ENCODE data around the gene ABCC4. TPM values are rescaled to one million over a fixed set of nuclear protein-coding genes. Genes with fewer than 3 reads are reported as not detected.

Gene ABCC4
- polyA plus RNA-seq, 1 donor from 2014 or later = 2.4 TPM

DNA sequence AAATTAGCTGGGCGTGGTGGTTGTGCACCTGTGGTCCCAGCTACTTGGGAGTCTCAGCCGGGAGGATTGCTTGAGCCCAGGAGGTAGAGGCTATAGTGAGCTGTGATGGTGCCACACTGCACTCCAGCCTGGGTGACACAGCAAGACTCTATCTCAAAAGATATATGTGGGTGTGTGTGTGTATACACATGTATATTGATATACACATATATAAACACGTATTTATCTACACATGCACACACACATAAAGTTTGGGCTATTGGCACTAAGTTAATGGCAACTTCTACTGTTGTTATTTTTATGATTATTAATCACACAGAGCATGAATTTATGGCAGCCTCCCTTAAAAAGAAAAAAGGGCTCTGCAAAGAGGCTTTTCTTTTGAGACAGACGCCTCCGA is 27.1 kb upstream of the ABCC4 start:
- no peaks in the 10 kb centered on the region for H4K20me1 ChIP-seq (ENCODE audit: insufficient read depth)
- H3K9me3 ChIP-seq (ENCODE audit: low read length) = no peaks in the 10 kb centered on the region
- no peaks in the 10 kb centered on the region for H3K79me2 ChIP-seq (replicated peaks; ENCODE audit: insufficient read depth, low read length)
- H3K4me3 ChIP-seq (ENCODE audit: low read length) = no peak overlapping the region
- H3F3A ChIP-seq (ENCODE audit: insufficient read depth, low read length, poor library complexity, severe bottlenecking) = no peaks in the 10 kb centered on the region
- H3K36me3 ChIP-seq (ENCODE audit: insufficient read depth, low read length) = no peaks in the 10 kb centered on the region
- TF ChIP-seq RAD21 (conservative IDR thresholded peaks at IDR 0.05) (no peak), TAF1 (IDR thresholded peaks at IDR 0.05; ENCODE audit: low read depth) (no peak), EZH2 (IDR thresholded peaks at IDR 0.05; ENCODE audit: borderline replicate concordance, insufficient read depth, low read length, poor library complexity, severe bottlenecking) (no peak), EP300 (conservative IDR thresholded peaks at IDR 0.05; ENCODE audit: poor library complexity, severe bottlenecking) (no peak), SMC3 (conservative IDR thresholded peaks at IDR 0.05; ENCODE audit: poor library complexity) (no peak), MXI1 (conservative IDR thresholded peaks at IDR 0.05; ENCODE audit: poor library complexity, severe bottlenecking) (no peak), POLR2AphosphoS5 (IDR thresholded peaks at IDR 0.05) (no peak)
- TF ChIP-seq, protein P1, sequence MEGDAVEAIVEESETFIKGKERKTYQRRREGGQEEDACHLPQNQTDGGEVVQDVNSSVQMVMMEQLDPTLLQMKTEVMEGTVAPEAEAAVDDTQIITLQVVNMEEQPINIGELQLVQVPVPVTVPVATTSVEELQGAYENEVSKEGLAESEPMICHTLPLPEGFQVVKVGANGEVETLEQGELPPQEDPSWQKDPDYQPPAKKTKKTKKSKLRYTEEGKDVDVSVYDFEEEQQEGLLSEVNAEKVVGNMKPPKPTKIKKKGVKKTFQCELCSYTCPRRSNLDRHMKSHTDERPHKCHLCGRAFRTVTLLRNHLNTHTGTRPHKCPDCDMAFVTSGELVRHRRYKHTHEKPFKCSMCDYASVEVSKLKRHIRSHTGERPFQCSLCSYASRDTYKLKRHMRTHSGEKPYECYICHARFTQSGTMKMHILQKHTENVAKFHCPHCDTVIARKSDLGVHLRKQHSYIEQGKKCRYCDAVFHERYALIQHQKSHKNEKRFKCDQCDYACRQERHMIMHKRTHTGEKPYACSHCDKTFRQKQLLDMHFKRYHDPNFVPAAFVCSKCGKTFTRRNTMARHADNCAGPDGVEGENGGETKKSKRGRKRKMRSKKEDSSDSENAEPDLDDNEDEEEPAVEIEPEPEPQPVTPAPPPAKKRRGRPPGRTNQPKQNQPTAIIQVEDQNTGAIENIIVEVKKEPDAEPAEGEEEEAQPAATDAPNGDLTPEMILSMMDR (IDR thresholded peaks at IDR 0.05; ENCODE audit: poor library complexity, severe bottlenecking) = no peak
- TF ChIP-seq, protein P2, sequence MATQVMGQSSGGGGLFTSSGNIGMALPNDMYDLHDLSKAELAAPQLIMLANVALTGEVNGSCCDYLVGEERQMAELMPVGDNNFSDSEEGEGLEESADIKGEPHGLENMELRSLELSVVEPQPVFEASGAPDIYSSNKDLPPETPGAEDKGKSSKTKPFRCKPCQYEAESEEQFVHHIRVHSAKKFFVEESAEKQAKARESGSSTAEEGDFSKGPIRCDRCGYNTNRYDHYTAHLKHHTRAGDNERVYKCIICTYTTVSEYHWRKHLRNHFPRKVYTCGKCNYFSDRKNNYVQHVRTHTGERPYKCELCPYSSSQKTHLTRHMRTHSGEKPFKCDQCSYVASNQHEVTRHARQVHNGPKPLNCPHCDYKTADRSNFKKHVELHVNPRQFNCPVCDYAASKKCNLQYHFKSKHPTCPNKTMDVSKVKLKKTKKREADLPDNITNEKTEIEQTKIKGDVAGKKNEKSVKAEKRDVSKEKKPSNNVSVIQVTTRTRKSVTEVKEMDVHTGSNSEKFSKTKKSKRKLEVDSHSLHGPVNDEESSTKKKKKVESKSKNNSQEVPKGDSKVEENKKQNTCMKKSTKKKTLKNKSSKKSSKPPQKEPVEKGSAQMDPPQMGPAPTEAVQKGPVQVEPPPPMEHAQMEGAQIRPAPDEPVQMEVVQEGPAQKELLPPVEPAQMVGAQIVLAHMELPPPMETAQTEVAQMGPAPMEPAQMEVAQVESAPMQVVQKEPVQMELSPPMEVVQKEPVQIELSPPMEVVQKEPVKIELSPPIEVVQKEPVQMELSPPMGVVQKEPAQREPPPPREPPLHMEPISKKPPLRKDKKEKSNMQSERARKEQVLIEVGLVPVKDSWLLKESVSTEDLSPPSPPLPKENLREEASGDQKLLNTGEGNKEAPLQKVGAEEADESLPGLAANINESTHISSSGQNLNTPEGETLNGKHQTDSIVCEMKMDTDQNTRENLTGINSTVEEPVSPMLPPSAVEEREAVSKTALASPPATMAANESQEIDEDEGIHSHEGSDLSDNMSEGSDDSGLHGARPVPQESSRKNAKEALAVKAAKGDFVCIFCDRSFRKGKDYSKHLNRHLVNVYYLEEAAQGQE (IDR thresholded peaks at IDR 0.05; ENCODE audit: borderline replicate concordance) = no peak
- H3K9me2 ChIP-seq (ENCODE audit: insufficient read depth, low read length) = no peaks in the 10 kb centered on the region
- no peak overlapping the region for H3K27ac ChIP-seq (ENCODE audit: low read length)
- no peak overlapping the region for H3K4me2 ChIP-seq (ENCODE audit: low read length)
- no peak overlapping the region for H2AFZ ChIP-seq (ENCODE audit: low read depth, low read length)
- H3K27me3 ChIP-seq (ENCODE audit: insufficient read depth, low read depth, low read length) = no peaks in the 10 kb centered on the region
- H3K9ac ChIP-seq (ENCODE audit: low read length) = no peak overlapping the region

DNA sequence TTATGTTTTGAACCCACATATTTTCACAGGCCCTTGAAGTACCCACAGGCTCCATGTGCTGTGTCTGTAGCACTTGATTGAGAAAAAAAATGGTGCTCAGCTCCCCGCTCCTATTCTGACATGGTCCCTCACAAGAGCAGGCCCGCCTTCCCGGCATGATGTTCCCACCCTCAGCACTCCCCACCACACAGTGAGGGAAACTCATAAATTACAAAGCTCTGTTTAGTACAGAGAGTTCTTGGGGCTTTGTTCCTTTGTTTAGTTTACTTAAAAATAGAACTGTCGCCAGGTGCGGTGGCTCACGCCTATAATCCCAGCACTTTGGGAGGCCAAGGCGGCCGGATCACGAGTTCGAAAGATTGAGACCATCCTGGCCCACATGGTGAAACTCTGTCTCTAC is 25.9 kb upstream of the ABCC4 start:
- H3K4me3 ChIP-seq (ENCODE audit: low read length) = no peak overlapping the region
- no peaks in the 10 kb centered on the region for H3K36me3 ChIP-seq (ENCODE audit: insufficient read depth, low read length)
- no peak overlapping the region for H3K9ac ChIP-seq (ENCODE audit: low read length)
- H3K9me3 ChIP-seq (ENCODE audit: low read length) = no peaks in the 10 kb centered on the region
- no peaks in the 10 kb centered on the region for H3K9me2 ChIP-seq (ENCODE audit: insufficient read depth, low read length)
- no peak overlapping the region for H3K4me2 ChIP-seq (ENCODE audit: low read length)
- TF ChIP-seq, protein P1 (IDR thresholded peaks at IDR 0.05; ENCODE audit: poor library complexity, severe bottlenecking) = no peak
- no peak for TF ChIP-seq SMC3 (conservative IDR thresholded peaks at IDR 0.05; ENCODE audit: poor library complexity)
- no peak overlapping the region for H3K27ac ChIP-seq (ENCODE audit: low read length)
- no peaks in the 10 kb centered on the region for H3K27me3 ChIP-seq (ENCODE audit: insufficient read depth, low read depth, low read length)
- H3F3A ChIP-seq (ENCODE audit: insufficient read depth, low read length, poor library complexity, severe bottlenecking) = no peaks in the 10 kb centered on the region
- H2AFZ ChIP-seq (ENCODE audit: low read depth, low read length) = no peak overlapping the region
- H4K20me1 ChIP-seq (ENCODE audit: insufficient read depth) = no peaks in the 10 kb centered on the region
- H3K79me2 ChIP-seq (replicated peaks; ENCODE audit: insufficient read depth, low read length) = no peaks in the 10 kb centered on the region

All from neural cell (in vitro differentiated cells).